ENCODE results near the gene IGSF3. TPM values are rescaled to one million over a fixed set of nuclear protein-coding genes. Genes with fewer than 3 reads are reported as not detected.

The IGSF3 gene
- total and polyA plus RNA-seq, 2 experiments from 2014 or later: 7.3 to 37.8 TPM

DNA sequence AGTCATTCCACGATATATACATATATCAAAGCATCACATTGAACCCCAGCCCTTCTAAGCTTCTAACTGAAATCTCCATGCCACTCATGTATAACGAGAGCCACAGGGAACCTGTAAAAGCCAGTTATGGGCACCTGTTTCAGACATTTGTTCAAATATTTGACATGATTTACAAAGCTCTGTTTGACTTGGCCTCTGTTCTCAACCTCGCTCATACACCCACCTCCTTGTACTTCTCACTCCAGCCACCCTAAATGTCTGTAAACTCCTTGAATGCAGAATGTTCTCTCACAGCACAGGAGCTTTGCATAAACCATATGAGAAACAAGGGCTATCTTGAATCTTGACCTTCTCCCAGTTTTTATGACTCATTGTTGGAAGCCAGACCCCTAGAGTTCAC, 49.8 kb upstream of the IGSF3 start:
- Mint-ChIP-seq H3K4me3 (no peak overlapping the region), H3K27me3 (ENCODE audit: insufficient read depth, low read depth, poor library complexity) (peaks cover 2% of the 10 kb centered on the region), H3K9me3 (peaks cover 30% of the 10 kb centered on the region; the same call in 2 of the 3 replicates), H3K27ac (no peak overlapping the region), H3K36me3 (ENCODE audit: low read depth) (peaks cover 25% of the 10 kb centered on the region; the same call in 1 of the 3 replicates), H3K4me1 (peaks cover 14% of the 10 kb centered on the region)
- Histone ChIP-seq H3K4me1 (ENCODE audit: insufficient read depth) (peaks cover 12% of the 10 kb centered on the region), H4K20me1 (replicated peaks; ENCODE audit: insufficient read depth) (no peaks in the 10 kb centered on the region), H2AFZ (no peak overlapping the region), H3K27me3 (ENCODE audit: insufficient read depth) (no peaks in the 10 kb centered on the region), H3K4me2 (no peak overlapping the region), H3K36me3 (ENCODE audit: insufficient read depth) (0 out of 2 replicates have a peak, but pooled peaks cover 2% of the 10 kb centered on the region), H3K79me2 (replicated peaks; ENCODE audit: insufficient read depth) (no peaks in the 10 kb centered on the region), H3K9me2 (ENCODE audit: insufficient read depth) (peaks cover 11% of the 10 kb centered on the region; the same call in 1 of the 2 replicates), H3K4me3 (no peak overlapping the region), H3F3A (replicated peaks; ENCODE audit: low read depth) (peaks cover 6% of the 10 kb centered on the region; the same call in 1 of the 2 replicates), H3K27ac (ENCODE audit: low read depth) (no peak overlapping the region)
- TF ChIP-seq ZNF331 (CRISPR knock-in tag; IDR thresholded peaks at IDR 0.05; ENCODE audit: low read depth): no peak
- TF ChIP-seq CREB1 (CRISPR knock-in tag; IDR thresholded peaks at IDR 0.05; ENCODE audit: low read depth): no peak
- TF ChIP-seq STAT1 (IDR thresholded peaks at IDR 0.05; ENCODE audit: unreplicated experiment): no peak
- no peak for TF ChIP-seq EZH2phosphoT487 (IDR thresholded peaks at IDR 0.05; ENCODE audit: unreplicated experiment)
- no peak for TF ChIP-seq POLR2AphosphoS5 (IDR thresholded peaks at IDR 0.05; ENCODE audit: low read depth)
- no peak for TF ChIP-seq ZNF114 (CRISPR knock-in tag; IDR thresholded peaks at IDR 0.05)
- no peak for TF ChIP-seq CTCF (conservative IDR thresholded peaks at IDR 0.05; ENCODE audit: low read depth in 2 of 2)
- TF ChIP-seq ETS1 (IDR thresholded peaks at IDR 0.05): no peak
- TF ChIP-seq, protein P1, sequence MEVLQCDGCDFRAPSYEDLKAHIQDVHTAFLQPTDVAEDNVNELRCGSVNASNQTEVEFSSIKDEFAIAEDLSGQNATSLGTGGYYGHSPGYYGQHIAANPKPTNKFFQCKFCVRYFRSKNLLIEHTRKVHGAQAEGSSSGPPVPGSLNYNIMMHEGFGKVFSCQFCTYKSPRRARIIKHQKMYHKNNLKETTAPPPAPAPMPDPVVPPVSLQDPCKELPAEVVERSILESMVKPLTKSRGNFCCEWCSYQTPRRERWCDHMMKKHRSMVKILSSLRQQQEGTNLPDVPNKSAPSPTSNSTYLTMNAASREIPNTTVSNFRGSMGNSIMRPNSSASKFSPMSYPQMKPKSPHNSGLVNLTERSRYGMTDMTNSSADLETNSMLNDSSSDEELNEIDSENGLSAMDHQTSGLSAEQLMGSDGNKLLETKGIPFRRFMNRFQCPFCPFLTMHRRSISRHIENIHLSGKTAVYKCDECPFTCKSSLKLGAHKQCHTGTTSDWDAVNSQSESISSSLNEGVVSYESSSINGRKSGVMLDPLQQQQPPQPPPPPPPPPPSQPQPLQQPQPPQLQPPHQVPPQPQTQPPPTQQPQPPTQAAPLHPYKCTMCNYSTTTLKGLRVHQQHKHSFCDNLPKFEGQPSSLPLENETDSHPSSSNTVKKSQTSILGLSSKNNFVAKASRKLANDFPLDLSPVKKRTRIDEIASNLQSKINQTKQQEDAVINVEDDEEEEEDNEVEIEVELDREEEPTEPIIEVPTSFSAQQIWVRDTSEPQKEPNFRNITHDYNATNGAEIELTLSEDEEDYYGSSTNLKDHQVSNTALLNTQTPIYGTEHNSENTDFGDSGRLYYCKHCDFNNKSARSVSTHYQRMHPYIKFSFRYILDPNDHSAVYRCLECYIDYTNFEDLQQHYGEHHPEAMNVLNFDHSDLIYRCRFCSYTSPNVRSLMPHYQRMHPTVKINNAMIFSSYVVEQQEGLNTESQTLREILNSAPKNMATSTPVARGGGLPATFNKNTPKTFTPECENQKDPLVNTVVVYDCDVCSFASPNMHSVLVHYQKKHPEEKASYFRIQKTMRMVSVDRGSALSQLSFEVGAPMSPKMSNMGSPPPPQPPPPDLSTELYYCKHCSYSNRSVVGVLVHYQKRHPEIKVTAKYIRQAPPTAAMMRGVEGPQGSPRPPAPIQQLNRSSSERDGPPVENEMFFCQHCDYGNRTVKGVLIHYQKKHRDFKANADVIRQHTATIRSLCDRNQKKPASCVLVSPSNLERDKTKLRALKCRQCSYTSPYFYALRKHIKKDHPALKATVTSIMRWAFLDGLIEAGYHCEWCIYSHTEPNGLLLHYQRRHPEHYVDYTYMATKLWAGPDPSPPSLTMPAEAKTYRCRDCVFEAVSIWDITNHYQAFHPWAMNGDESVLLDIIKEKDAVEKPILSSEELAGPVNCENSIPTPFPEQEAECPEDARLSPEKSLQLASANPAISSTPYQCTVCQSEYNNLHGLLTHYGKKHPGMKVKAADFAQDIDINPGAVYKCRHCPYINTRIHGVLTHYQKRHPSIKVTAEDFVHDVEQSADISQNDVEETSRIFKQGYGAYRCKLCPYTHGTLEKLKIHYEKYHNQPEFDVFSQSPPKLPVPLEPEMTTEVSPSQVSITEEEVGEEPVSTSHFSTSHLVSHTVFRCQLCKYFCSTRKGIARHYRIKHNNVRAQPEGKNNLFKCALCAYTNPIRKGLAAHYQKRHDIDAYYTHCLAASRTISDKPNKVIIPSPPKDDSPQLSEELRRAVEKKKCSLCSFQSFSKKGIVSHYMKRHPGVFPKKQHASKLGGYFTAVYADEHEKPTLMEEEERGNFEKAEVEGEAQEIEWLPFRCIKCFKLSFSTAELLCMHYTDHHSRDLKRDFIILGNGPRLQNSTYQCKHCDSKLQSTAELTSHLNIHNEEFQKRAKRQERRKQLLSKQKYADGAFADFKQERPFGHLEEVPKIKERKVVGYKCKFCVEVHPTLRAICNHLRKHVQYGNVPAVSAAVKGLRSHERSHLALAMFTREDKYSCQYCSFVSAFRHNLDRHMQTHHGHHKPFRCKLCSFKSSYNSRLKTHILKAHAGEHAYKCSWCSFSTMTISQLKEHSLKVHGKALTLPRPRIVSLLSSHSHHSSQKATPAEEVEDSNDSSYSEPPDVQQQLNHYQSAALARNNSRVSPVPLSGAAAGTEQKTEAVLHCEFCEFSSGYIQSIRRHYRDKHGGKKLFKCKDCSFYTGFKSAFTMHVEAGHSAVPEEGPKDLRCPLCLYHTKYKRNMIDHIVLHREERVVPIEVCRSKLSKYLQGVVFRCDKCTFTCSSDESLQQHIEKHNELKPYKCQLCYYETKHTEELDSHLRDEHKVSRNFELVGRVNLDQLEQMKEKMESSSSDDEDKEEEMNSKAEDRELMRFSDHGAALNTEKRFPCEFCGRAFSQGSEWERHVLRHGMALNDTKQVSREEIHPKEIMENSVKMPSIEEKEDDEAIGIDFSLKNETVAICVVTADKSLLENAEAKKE (CRISPR knock-in tag; IDR thresholded peaks at IDR 0.05): no peak
- no peak for TF ChIP-seq NANOG (IDR thresholded peaks at IDR 0.05; ENCODE audit: borderline replicate concordance)
- TF ChIP-seq JUNB (IDR thresholded peaks at IDR 0.05; ENCODE audit: unreplicated experiment): no peak
- no peak for TF ChIP-seq EZH2 (IDR thresholded peaks at IDR 0.05; ENCODE audit: low read depth, unreplicated experiment)
- TF ChIP-seq, protein P2, sequence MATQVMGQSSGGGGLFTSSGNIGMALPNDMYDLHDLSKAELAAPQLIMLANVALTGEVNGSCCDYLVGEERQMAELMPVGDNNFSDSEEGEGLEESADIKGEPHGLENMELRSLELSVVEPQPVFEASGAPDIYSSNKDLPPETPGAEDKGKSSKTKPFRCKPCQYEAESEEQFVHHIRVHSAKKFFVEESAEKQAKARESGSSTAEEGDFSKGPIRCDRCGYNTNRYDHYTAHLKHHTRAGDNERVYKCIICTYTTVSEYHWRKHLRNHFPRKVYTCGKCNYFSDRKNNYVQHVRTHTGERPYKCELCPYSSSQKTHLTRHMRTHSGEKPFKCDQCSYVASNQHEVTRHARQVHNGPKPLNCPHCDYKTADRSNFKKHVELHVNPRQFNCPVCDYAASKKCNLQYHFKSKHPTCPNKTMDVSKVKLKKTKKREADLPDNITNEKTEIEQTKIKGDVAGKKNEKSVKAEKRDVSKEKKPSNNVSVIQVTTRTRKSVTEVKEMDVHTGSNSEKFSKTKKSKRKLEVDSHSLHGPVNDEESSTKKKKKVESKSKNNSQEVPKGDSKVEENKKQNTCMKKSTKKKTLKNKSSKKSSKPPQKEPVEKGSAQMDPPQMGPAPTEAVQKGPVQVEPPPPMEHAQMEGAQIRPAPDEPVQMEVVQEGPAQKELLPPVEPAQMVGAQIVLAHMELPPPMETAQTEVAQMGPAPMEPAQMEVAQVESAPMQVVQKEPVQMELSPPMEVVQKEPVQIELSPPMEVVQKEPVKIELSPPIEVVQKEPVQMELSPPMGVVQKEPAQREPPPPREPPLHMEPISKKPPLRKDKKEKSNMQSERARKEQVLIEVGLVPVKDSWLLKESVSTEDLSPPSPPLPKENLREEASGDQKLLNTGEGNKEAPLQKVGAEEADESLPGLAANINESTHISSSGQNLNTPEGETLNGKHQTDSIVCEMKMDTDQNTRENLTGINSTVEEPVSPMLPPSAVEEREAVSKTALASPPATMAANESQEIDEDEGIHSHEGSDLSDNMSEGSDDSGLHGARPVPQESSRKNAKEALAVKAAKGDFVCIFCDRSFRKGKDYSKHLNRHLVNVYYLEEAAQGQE (IDR thresholded peaks at IDR 0.05; ENCODE audit: unreplicated experiment): no peak
- no peak for DNase-seq (ENCODE audit: low spot score)
- ATAC-seq: no peak
